OCI-LY1 (cell line): ENCODE results near the gene ATF7IP.
A peak's percentile ranks its signal among the peaks of the same experiment; 100 is the strongest.
"Not testable (repeated sequence)": the region's sequence is repeated elsewhere in the genome, so short reads cannot be mapped to it uniquely, and the experiment has no call there.

ENCODE experiments used
- H2AFZ ChIP-seq: fragments of 200-600 bp; sonication (generic), shearing (Covaris generic); 2 replicates; pipeline ENCODE4 v1.6.0; 2014; ENCODE audit warnings: antibody characterized with exemption, mild to moderate bottlenecking, low read length
- H3F3A ChIP-seq: fragments of 200-600 bp; sonication (generic), shearing (Covaris generic); 2 replicates; pipeline ENCODE4 v1.6.0; 2014; ENCODE audit warnings: mild to moderate bottlenecking, antibody characterized with exemption, low read length, moderate library complexity; ENCODE audit not compliant: insufficient read depth
- H3K27ac ChIP-seq: fragments of 200-600 bp; sonication (generic); 2 replicates; pipeline ENCODE4 v1.5.1; 2014; ENCODE audit warnings: low read length, mixed run types, mild to moderate bottlenecking, low read depth; ENCODE audit not compliant: poor library complexity, severe bottlenecking
- H3K27me3 ChIP-seq: fragments of 200-600 bp; sonication (generic); 2 replicates; pipeline ENCODE4 v1.6.0; 2014; ENCODE audit warnings: antibody characterized with exemption, mild to moderate bottlenecking, low read length, moderate library complexity; ENCODE audit not compliant: insufficient read depth
- H3K36me3 ChIP-seq: fragments of 200-600 bp; sonication (generic); 2 replicates; pipeline ENCODE4 v1.6.1; 2014; ENCODE audit warnings: mild to moderate bottlenecking, antibody characterized with exemption, low read length, moderate library complexity, mixed read lengths; ENCODE audit not compliant: insufficient read depth
- H3K4me1 ChIP-seq: fragments of 200-600 bp; sonication (generic); 2 replicates; pipeline ENCODE4 v1.5.1; 2014; ENCODE audit warnings: mild to moderate bottlenecking, low read length, moderate library complexity; ENCODE audit not compliant: insufficient read depth, severe bottlenecking
- H3K4me2 ChIP-seq: fragments of 200-600 bp; sonication (generic), shearing (Covaris generic); 2 replicates; pipeline ENCODE4 v1.6.1; 2014; ENCODE audit warnings: low read length
- H3K4me3 ChIP-seq: fragments of 200-600 bp; sonication (generic); 2 replicates; pipeline ENCODE4 v1.5.1; 2014; ENCODE audit warnings: low read length, low read depth, mild to moderate bottlenecking, mixed read lengths; ENCODE audit not compliant: poor library complexity, severe bottlenecking
- H3K79me2 ChIP-seq: fragments of 200-600 bp; shearing (Covaris generic); 2 replicates; pipeline ENCODE4 v1.6.1; 2016; ENCODE audit warnings: mixed run types, low read length, mixed read lengths; ENCODE audit not compliant: insufficient read depth
- H3K9ac ChIP-seq: fragments of 200-600 bp; sonication (generic), shearing (Covaris generic); 2 replicates; pipeline ENCODE4 v1.6.1; 2014; ENCODE audit warnings: mild to moderate bottlenecking, low read length, mixed read lengths
- H3K9me2 ChIP-seq: fragments of 200-600 bp; sonication (generic), shearing (Covaris generic); 2 replicates; pipeline ENCODE4 v1.6.1; 2014; ENCODE audit warnings: low read depth, mild to moderate bottlenecking, low read length, mixed read lengths
- H3K9me3 ChIP-seq: fragments of 200-600 bp; shearing (Covaris generic); 2 replicates; pipeline ENCODE4 v1.6.1; 2014; ENCODE audit warnings: low read length, mixed read lengths
- H4K20me1 ChIP-seq: fragments of 200-600 bp; sonication (generic), shearing (Covaris generic); 2 replicates; pipeline ENCODE4 v1.6.0; 2016; ENCODE audit warnings: mild to moderate bottlenecking, low read length; ENCODE audit not compliant: insufficient read depth
- EZH2 ChIP-seq: fragments of 200-600 bp; sonication (generic), shearing (Covaris generic); IDR thresholded peaks from 2 replicates; pipeline ENCODE4 v1.8.0; 2017; ENCODE audit warnings: borderline replicate concordance, mixed run types, mild to moderate bottlenecking, antibody characterized with exemption, low read length, moderate library complexity, mixed read lengths
- TF ChIP-seq, protein P1 (sequence below): fragments of 200-600 bp; sonication (generic), shearing (Covaris generic); IDR thresholded peaks from 2 replicates; pipeline ENCODE4 v1.5.1; 2017; ENCODE audit warnings: mild to moderate bottlenecking, antibody characterized with exemption, low read length, moderate library complexity, mixed read lengths

ATF7IP gene, protein sequence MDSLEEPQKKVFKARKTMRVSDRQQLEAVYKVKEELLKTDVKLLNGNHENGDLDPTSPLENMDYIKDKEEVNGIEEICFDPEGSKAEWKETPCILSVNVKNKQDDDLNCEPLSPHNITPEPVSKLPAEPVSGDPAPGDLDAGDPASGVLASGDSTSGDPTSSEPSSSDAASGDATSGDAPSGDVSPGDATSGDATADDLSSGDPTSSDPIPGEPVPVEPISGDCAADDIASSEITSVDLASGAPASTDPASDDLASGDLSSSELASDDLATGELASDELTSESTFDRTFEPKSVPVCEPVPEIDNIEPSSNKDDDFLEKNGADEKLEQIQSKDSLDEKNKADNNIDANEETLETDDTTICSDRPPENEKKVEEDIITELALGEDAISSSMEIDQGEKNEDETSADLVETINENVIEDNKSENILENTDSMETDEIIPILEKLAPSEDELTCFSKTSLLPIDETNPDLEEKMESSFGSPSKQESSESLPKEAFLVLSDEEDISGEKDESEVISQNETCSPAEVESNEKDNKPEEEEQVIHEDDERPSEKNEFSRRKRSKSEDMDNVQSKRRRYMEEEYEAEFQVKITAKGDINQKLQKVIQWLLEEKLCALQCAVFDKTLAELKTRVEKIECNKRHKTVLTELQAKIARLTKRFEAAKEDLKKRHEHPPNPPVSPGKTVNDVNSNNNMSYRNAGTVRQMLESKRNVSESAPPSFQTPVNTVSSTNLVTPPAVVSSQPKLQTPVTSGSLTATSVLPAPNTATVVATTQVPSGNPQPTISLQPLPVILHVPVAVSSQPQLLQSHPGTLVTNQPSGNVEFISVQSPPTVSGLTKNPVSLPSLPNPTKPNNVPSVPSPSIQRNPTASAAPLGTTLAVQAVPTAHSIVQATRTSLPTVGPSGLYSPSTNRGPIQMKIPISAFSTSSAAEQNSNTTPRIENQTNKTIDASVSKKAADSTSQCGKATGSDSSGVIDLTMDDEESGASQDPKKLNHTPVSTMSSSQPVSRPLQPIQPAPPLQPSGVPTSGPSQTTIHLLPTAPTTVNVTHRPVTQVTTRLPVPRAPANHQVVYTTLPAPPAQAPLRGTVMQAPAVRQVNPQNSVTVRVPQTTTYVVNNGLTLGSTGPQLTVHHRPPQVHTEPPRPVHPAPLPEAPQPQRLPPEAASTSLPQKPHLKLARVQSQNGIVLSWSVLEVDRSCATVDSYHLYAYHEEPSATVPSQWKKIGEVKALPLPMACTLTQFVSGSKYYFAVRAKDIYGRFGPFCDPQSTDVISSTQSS

DNA sequence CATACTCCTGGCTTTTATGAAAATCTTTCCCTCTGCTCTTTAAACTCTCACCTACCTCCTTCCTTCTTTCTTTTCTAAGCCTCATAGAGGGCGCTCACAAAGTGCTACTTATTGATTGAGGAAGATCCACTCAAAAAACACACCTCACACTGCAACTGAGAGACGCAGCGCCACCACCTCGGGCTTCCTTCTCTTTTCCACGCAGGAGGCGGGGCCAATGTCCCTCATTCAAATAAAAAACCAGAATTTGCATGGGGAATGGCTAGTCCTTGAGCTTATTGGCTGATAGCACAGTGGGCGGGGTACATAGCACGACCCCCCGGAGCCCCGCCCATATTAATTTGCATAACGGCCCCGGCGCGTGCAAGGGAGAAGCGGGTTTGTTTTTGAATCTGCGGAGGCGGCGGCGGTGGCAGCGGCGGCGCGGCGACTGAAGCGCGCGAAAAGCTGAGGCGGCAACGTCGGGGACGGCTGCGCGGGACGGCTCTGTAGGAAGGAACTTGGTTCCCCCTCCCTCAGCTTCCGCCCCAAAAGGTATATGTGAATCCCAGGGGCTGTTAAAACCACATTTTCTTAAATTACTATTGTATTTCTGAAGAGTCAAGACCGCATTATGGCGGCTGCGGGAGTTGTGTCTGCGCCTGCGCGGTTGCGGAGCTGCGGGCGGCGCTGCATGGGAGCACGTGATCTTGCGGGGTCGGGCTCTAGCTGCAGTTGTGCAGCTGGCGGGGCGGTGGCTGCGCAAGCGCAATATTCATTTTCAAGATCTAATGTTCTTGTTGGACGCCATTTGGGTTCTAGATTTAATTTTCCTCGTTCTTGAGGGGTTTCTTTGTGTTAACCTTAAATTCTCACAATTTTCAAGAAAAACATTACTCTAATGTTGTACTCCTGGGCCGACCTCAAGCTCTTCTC, at the start of gene ATF7IP:
ATF7IP (plus strand) TSS at position 389 of the 915 bp plus-strand sequence. CDS start 58,234 bp downstream, outside the sequence.
- peak within 1 kb of the TSS; percentile 50 for H3K9ac ChIP-seq
- no peaks in the 10 kb centered on the region for H3K27me3 ChIP-seq
- H3K4me2 ChIP-seq, result peak within 1 kb of the TSS; percentile 60
- no peaks in the 10 kb centered on the region for H3K9me2 ChIP-seq
- peaks cover 43% of the 10 kb centered on the region for H3K4me1 ChIP-seq
- H4K20me1 ChIP-seq, result no peaks in the 10 kb centered on the region
- TF ChIP-seq EZH2, result no peak
- TF ChIP-seq, protein P1, sequence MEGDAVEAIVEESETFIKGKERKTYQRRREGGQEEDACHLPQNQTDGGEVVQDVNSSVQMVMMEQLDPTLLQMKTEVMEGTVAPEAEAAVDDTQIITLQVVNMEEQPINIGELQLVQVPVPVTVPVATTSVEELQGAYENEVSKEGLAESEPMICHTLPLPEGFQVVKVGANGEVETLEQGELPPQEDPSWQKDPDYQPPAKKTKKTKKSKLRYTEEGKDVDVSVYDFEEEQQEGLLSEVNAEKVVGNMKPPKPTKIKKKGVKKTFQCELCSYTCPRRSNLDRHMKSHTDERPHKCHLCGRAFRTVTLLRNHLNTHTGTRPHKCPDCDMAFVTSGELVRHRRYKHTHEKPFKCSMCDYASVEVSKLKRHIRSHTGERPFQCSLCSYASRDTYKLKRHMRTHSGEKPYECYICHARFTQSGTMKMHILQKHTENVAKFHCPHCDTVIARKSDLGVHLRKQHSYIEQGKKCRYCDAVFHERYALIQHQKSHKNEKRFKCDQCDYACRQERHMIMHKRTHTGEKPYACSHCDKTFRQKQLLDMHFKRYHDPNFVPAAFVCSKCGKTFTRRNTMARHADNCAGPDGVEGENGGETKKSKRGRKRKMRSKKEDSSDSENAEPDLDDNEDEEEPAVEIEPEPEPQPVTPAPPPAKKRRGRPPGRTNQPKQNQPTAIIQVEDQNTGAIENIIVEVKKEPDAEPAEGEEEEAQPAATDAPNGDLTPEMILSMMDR, result peak; percentile 64
- no peak within 1 kb of the TSS for H2AFZ ChIP-seq
- peaks cover 5% of the 10 kb centered on the region; the same call in 1 of the 2 replicates for H3F3A ChIP-seq
- peaks cover 45% of the 10 kb centered on the region for H3K79me2 ChIP-seq
- peak within 1 kb of the TSS; percentile 92 for H3K27ac ChIP-seq
- H3K9me3 ChIP-seq, result no peaks in the 10 kb centered on the region; the same call in 1 of the 2 replicates
- peaks cover 36% of the 10 kb centered on the region for H3K36me3 ChIP-seq
- H3K4me3 ChIP-seq, result peak within 1 kb of the TSS; percentile 60

DNA sequence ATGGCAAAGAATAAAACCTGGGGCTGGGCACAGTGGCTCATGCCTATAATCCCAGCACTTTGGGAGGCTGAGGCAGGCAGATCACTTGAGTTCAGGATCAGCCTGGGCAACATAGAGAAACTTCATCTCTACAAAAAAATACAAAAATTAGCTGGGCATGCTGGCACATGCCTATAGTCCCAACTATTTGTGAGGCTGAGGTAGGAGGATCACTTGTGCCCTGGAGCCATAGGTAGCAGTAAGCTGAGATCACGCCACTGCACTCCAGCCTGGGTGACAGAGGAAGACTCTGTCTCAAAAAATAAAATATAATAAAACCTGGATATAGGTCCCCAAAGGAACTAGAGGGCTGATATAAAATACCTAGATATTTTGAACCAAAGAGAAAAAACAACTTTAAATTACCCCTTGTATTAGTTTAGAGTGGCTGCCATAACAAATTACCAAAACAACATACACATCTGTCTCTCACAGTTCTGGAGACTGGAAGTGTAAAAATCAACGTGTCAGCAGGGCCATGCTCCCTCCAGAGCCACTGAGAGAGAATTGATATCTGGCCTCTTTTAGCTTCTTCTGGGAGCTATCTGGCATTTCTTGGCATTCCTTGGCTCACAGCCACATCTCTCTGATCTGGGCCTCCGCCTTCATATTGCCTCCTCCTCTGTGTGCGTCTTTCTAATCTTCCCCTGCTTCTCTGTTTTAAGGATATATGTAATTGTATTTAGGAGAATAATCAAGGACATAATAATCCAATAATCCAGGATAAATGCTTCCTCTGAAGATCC, 47.9 kb upstream of the ATF7IP start:
- TF ChIP-seq, protein P1, result no peak
- TF ChIP-seq EZH2, result no peak
- Histone ChIP-seq H3K9me3 (peaks cover 6% of the 10 kb centered on the region; the same call in 1 of the 2 replicates), H3K27me3 (no peaks in the 10 kb centered on the region), H2AFZ (no peak overlapping the region), H3K27ac (no peak overlapping the region), H3K4me2 (no peak overlapping the region), H4K20me1 (no peaks in the 10 kb centered on the region), H3K4me3 (no peak overlapping the region), H3K9me2 (no peaks in the 10 kb centered on the region), H3K79me2 (no peaks in the 10 kb centered on the region), H3K36me3 (no peaks in the 10 kb centered on the region), H3K4me1 (peaks cover 10% of the 10 kb centered on the region), H3K9ac (no peak overlapping the region), H3F3A (no peaks in the 10 kb centered on the region)

DNA sequence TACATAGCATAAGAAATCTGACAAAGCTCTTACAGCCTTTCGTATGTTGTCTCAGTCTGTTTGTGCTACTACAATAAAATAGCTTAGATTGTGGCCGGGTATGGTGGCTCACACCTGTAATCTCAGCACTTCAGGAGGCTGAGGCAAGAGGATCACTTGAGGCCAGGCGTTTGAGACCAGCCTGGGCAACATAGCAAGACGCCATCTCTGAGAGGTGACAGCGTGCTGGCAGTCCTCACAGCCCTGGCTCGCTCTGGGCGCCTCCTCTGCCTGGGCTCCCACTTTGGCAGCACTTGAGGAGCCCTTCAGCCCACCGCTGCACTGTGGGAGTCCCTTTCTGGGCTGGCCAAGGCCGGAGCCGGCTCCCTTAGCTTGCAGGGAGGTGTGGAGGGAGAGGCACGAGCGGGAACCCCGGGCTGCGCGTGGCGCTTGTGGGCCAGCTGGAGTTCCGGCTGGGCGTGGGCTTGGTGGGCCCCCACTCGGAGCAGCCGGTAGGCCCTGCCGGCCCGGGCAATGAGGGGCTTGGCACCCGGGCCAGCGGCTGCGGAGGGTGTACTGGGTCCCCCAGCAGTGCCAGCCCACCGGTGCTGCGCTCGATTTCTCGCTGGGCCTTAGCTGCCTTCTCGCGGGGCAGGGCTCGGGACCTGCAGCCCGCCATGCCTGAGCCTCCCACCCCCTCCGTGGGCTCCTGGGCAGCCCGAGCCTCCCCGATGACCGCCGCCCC, 45.6 kb upstream of the ATF7IP start:
- H3K4me2 ChIP-seq, H3K9ac ChIP-seq, H3K9me3 ChIP-seq: not testable (repeated sequence)

More for the DNA sequence above, 45.6 kb upstream of the ATF7IP start:
- H2AFZ ChIP-seq, H4K20me1 ChIP-seq, H3K9me2 ChIP-seq, H3F3A ChIP-seq, H3K27me3 ChIP-seq, H3K36me3 ChIP-seq, H3K4me1 ChIP-seq, H3K4me3 ChIP-seq, H3K27ac ChIP-seq, H3K79me2 ChIP-seq: not testable (repeated sequence)
